Measurements from ENCODE around the gene EHD1.

Gene EHD1

DNA sequence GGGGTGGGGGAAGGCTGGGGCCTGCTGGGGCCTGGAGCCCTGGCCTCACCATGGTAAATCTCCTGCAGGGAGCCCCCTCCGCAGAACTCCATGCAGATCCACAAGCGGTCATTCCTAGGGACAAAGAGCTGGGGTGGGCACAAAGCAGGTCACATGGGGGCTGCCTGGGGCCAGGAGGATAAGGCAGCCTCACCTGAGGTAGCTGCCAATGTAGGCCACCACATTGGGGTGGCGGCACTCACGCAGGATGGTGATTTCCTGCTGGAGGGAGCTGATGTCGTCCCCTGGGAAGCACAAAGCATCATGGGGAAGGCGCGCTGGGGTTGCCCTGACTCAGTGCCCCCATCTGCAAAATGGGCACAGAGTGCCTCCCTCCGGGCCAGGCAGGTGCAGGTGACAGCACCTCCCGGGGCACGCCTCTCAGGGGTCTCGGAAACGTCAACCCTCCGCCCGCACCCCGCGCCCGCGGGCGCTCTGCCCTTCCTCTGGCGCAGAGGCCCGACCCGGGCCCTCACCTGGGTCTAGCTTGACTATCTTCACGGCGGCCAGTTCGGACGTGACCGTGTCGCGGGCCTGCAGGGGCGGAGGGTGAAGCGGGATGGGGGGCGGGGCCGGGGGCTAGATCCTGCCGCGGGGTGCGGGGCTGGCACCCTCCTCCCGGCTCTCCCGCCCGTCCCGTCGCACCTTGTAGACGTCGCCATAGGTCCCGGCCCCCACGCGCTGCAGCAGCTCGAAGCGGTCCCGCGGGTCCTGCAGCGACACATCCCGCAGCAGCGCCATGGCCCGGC lies 75.9 kb downstream of the EHD1 start:
- peak overlapping the region; percentile 49 to 62 for H3K4me3 ChIP-seq (replicated peaks in 1 of 2; ENCODE audit: low read depth in 2 of 2, low read length in 2 of 2)
- DNase-seq (ENCODE audit: low read depth in 2 of 2) = no peak

More for the DNA sequence above, 75.9 kb downstream of the EHD1 start:
- TF ChIP-seq CTCF (IDR thresholded peaks at IDR 0.05; ENCODE audit: low read depth, low read length) = no peak
